GM10248 (cell line): Measurements from ENCODE around the gene RBM19.

Source experiments
- CTCF ChIA-PET: fragments of 300-600 bp; sonication (Branson Sonifier 250); formaldehyde crosslinking; extraction: SDS; loops from one replicate; lab custom pipeline; 2021; ENCODE audit warnings: antibody characterized with exemption; lab: Yijun Ruan, JAX
- POLR2A ChIA-PET: fragments of 350-650 bp; sonication (Branson Sonifier 250); formaldehyde crosslinking; extraction: SDS; loops from one replicate; lab custom pipeline; 2020; ENCODE audit warnings: antibody characterized with exemption; lab: Yijun Ruan, JAX
- DNase-seq: peaks from one replicate; pipeline ENCODE4 v3.0.0; 2012; ENCODE audit errors: extremely low spot score
- TF ChIP-seq, protein P1 (sequence below): IDR thresholded peaks from 2 replicates; pipeline ENCODE4 v1.5.1; 2012; ENCODE audit warnings: mild to moderate bottlenecking, low read depth; ENCODE audit errors: extremely low read depth, missing control alignments, control extremely low read depth

The RBM19 gene

DNA sequence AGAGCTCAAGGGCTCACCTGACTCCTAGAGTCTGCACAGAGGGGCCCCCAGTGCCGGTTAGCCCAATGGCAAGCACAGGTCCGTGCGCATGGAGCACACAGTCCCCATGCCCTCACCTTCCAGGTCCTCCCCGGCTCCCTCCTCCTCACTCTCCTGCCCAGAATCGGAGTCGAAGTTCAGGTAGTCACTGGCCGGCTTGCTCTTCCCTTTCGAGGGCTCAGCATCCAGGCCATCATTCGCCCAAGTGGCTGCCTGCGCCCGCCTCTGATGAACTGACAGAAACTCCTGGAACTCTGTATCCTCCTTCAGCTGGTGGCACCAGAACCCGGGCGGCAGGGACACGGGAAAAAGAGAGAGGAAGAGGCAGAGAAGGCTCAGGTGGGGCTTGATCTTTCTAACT is 7.0 kb downstream of the RBM19 start:
- CTCF ChIA-PET: interaction anchor here (1.6 kb wide), 1 partner anchor 13 kb away, joined by 4 read pairs; no protein-coding TSS in a partner anchor
- TF ChIP-seq, protein P1, sequence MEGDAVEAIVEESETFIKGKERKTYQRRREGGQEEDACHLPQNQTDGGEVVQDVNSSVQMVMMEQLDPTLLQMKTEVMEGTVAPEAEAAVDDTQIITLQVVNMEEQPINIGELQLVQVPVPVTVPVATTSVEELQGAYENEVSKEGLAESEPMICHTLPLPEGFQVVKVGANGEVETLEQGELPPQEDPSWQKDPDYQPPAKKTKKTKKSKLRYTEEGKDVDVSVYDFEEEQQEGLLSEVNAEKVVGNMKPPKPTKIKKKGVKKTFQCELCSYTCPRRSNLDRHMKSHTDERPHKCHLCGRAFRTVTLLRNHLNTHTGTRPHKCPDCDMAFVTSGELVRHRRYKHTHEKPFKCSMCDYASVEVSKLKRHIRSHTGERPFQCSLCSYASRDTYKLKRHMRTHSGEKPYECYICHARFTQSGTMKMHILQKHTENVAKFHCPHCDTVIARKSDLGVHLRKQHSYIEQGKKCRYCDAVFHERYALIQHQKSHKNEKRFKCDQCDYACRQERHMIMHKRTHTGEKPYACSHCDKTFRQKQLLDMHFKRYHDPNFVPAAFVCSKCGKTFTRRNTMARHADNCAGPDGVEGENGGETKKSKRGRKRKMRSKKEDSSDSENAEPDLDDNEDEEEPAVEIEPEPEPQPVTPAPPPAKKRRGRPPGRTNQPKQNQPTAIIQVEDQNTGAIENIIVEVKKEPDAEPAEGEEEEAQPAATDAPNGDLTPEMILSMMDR: no peak
- POLR2A ChIA-PET: no interaction called here
- no peak for DNase-seq

- ChIA-PET CTCF (interaction anchor here (1.4 to 1.6 kb wide), 2 partner anchors 8 to 14 kb away, joined by 4 to 5 read pairs; partner anchors contain the start of gene RBM19), POLR2A (interaction anchor here (1.4 kb wide), 1 partner anchor 13 kb away, joined by 3 read pairs; no protein-coding TSS in a partner anchor)
- DNase-seq: no peak
- TF ChIP-seq, protein P1: no peak
Observed at GRCh38 chr12:113958108-113958507, 8.0 kb downstream of the RBM19 start.

- ChIA-PET CTCF (interaction anchor here (1.4 to 1.6 kb wide), 2 partner anchors 9 to 14 kb away, joined by 4 to 5 read pairs; partner anchors contain the start of gene RBM19), POLR2A (interaction anchor here (1.4 kb wide), 1 partner anchor 12 kb away, joined by 3 read pairs; no protein-coding TSS in a partner anchor)
- DNase-seq: no peak
- TF ChIP-seq, protein P1: no peak
Observed at GRCh38 chr12:113957627-113958026, 8.5 kb downstream of the RBM19 start.

- ChIA-PET CTCF (interaction anchor here (1.9 kb wide), 1 partner anchor 11 kb away, joined by 8 read pairs; the partner anchor contains the start of gene RBM19), POLR2A (no interaction called here)
- TF ChIP-seq, protein P1: peak; percentile 22
- DNase-seq: no peak
Observed at GRCh38 chr12:113955109-113955970, 10.8 kb downstream of the RBM19 start.

DNA sequence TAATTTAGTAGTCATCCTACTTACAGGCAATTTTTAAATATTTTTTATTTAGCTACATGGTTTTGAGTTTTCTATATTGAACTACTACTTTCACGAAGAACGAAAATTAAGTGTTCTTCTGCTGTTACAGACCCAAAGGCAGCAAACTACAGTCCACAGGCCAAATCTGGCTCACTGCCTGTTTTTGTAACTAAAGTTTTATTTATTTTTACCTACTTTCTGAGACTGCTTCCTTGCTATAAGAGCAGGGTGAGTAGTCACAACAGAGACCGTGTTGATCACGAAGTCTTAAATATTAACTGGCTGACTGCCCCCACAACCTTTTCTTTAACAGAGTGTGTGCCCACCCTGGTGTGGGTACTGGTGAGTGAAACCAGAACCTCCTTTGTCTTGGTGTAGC is 11.6 kb downstream of the RBM19 start:
- ChIA-PET POLR2A (no interaction called here), CTCF (interaction anchor here (1.9 kb wide), 1 partner anchor 12 kb away, joined by 5 read pairs; the partner anchor contains the start of gene RBM19)
- TF ChIP-seq, protein P1: no peak
- DNase-seq: no peak

DNA sequence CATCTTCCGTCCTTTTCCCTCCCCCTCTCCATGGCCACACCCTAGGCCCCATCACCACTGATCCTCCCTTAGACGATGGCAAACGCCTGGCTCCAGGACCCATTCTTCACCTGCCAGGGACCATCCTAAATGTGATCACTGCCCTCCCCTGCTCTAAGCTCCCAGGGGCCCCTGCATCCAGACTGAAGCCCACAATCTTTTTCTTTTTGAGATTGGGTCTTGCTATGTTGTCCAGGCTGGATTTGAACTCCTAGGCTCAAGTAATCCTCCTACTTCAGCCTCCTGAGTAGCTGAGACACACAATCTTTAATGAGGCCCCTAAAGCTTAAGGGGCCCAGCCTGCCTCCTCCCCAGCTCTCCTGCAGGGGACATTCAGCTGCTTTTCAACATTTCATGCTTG is 15.3 kb downstream of the RBM19 start:
- ChIA-PET CTCF (interaction anchor here (0.9 to 2.0 kb wide), 2 partner anchors 14 to 29 kb away, joined by 3 to 8 read pairs; no protein-coding TSS in a partner anchor), POLR2A (no interaction called here)
- DNase-seq: no peak
- TF ChIP-seq, protein P1: no peak
